ENCODE data around the gene SYTL4. TPM values are rescaled to one million over a fixed set of nuclear protein-coding genes. Genes with fewer than 3 reads are reported as not detected.

Gene SYTL4
- total RNA-seq, 1 experiment from 2014 or later, result 0.13 TPM

- H2BK20ac ChIP-seq (ENCODE audit: low read depth, low read length, poor library complexity, severe bottlenecking), result no peak overlapping the region
- H3K4me2 ChIP-seq (ENCODE audit: insufficient read depth, insufficient read length, low read length), result no peak overlapping the region
- H4K91ac ChIP-seq (ENCODE audit: insufficient read length, low read depth, low read length), result no peak overlapping the region
- no peak overlapping the region for H2AFZ ChIP-seq (ENCODE audit: low read length)
- H3K14ac ChIP-seq (ENCODE audit: insufficient read depth, low read length), result no peak overlapping the region
- H4K8ac ChIP-seq (replicated peaks; ENCODE audit: insufficient read length, low read depth, low read length), result no peak overlapping the region
- no peaks in the 10 kb centered on the region for H3K4me1 ChIP-seq (ENCODE audit: insufficient read depth, low read length)
- no peak overlapping the region for H3T11ph ChIP-seq (ENCODE audit: low read length)
- no peaks in the 10 kb centered on the region for H4K20me1 ChIP-seq (ENCODE audit: control insufficient read depth, insufficient read depth, insufficient read length)
- no peak overlapping the region for H3K4ac ChIP-seq (ENCODE audit: low read depth, low read length)
- H3K79me2 ChIP-seq (ENCODE audit: insufficient read depth, low read length), result no peaks in the 10 kb centered on the region
- no peak overlapping the region for H2BK5ac ChIP-seq (ENCODE audit: insufficient read length, low read length)
- no peak overlapping the region for H3K18ac ChIP-seq (ENCODE audit: insufficient read length, low read depth, low read length)
- H3K9ac ChIP-seq (ENCODE audit: extremely low read depth, insufficient read length, low read length), result no peak overlapping the region
- no peak for DNase-seq
- Mint-ChIP-seq H3K27ac (no peak overlapping the region), H3K4me1 (no peaks in the 10 kb centered on the region), H3K27me3 (ENCODE audit: low read depth) (peaks cover 6% of the 10 kb centered on the region), H3K4me3 (no peak overlapping the region), H3K36me3 (ENCODE audit: insufficient read depth in 1 of 3, low read depth in 3 of 3) (peaks cover 0 to 2% (median 0%) of the 10 kb centered on the region in 3 experiments; a peak in 1 of 7 replicates), H3K9me3 (peaks cover 3 to 48% of the 10 kb centered on the region in 2 experiments; a peak in 4 of 5 replicates)
- H3K9me3 ChIP-seq (ENCODE audit: control insufficient read depth, low read depth, low read length), result no peaks in the 10 kb centered on the region
- no peak overlapping the region for H2BK12ac ChIP-seq (ENCODE audit: insufficient read length, low read depth, low read length)
- TF ChIP-seq, protein P1, sequence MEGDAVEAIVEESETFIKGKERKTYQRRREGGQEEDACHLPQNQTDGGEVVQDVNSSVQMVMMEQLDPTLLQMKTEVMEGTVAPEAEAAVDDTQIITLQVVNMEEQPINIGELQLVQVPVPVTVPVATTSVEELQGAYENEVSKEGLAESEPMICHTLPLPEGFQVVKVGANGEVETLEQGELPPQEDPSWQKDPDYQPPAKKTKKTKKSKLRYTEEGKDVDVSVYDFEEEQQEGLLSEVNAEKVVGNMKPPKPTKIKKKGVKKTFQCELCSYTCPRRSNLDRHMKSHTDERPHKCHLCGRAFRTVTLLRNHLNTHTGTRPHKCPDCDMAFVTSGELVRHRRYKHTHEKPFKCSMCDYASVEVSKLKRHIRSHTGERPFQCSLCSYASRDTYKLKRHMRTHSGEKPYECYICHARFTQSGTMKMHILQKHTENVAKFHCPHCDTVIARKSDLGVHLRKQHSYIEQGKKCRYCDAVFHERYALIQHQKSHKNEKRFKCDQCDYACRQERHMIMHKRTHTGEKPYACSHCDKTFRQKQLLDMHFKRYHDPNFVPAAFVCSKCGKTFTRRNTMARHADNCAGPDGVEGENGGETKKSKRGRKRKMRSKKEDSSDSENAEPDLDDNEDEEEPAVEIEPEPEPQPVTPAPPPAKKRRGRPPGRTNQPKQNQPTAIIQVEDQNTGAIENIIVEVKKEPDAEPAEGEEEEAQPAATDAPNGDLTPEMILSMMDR (conservative IDR thresholded peaks at IDR 0.05), result no peak
- no peaks in the 10 kb centered on the region for H3K23me2 ChIP-seq (ENCODE audit: insufficient read length, low read depth, low read length, poor library complexity, severe bottlenecking)
- no peak overlapping the region for H2BK120ac ChIP-seq (ENCODE audit: low read depth, low read length, poor library complexity, severe bottlenecking)
- no peaks in the 10 kb centered on the region for H3K27me3 ChIP-seq (ENCODE audit: insufficient read depth, low read length)
- no peak overlapping the region for H3K23ac ChIP-seq (ENCODE audit: insufficient read length, low read depth, low read length)
- H3K79me1 ChIP-seq (ENCODE audit: insufficient read depth, low read depth, low read length, poor library complexity, severe bottlenecking), result no peaks in the 10 kb centered on the region
- no peak overlapping the region for H4K5ac ChIP-seq (ENCODE audit: insufficient read length, low read depth, low read length)
- H2BK15ac ChIP-seq (ENCODE audit: low read depth, low read length), result no peak overlapping the region
- H3K27ac ChIP-seq (ENCODE audit: insufficient read length, low read depth, low read length), result no peak overlapping the region
- no peak overlapping the region for H2AK5ac ChIP-seq (ENCODE audit: insufficient read length, low read length)
- no CpG with 5 or more reads among the region's 2 CpGs for WGBS (ENCODE audit: extremely low coverage, insufficient read length, low lambda C conversion rate)
- H3K56ac ChIP-seq (ENCODE audit: insufficient read length, low read depth, low read length), result no peak overlapping the region
Observed at GRCh38 chrX:100680756-100681155, 51.2 kb downstream of the SYTL4 start.

All from H9 (cell line).